Mesendoderm (in vitro differentiated cells): ENCODE data around the gene SMYD3.
"Not testable (repeated sequence)": the region's sequence is repeated elsewhere in the genome, so short reads cannot be mapped to it uniquely, and the experiment has no call there.

Experiments
- DNase-seq: peaks from one replicate; pipeline ENCODE4 v3.0.0; 2013
- H2AK5ac ChIP-seq: 2 replicates; pipeline ENCODE4 v1.6.1; 2013; ENCODE audit warnings: low read length, inconsistent platforms
- H2BK120ac ChIP-seq: 2 replicates; pipeline ENCODE4 v1.6.1; 2013; ENCODE audit warnings: low read depth, mild to moderate bottlenecking, low read length, moderate library complexity, mixed read lengths
- H2BK15ac ChIP-seq: replicated peaks from 2 replicates; pipeline ENCODE4 v1.6.1; 2013; ENCODE audit warnings: low read depth, mild to moderate bottlenecking, moderate library complexity
- H2BK5ac ChIP-seq: 2 replicates; pipeline ENCODE4 v1.6.1; 2013; ENCODE audit warnings: low read length, inconsistent platforms
- H3K18ac ChIP-seq: 2 replicates; pipeline ENCODE4 v1.6.1; 2013; ENCODE audit warnings: mild to moderate bottlenecking, low read length, mixed read lengths
- H3K23ac ChIP-seq: one replicate; pipeline ENCODE4 v1.6.1; 2013; ENCODE audit warnings: low read length
- H3K27ac ChIP-seq: 2 replicates; pipeline ENCODE4 v1.5.1; 2013; ENCODE audit warnings: low read depth, mild to moderate bottlenecking, inconsistent platforms, low read length, moderate library complexity
- H3K27me3 ChIP-seq: 2 replicates; pipeline ENCODE4 v1.6.1; 2013; ENCODE audit warnings: low read length, control low read depth, mild to moderate bottlenecking, inconsistent platforms; ENCODE audit not compliant: insufficient read depth, poor library complexity
- H3K36me3 ChIP-seq: 2 replicates; pipeline ENCODE4 v1.6.1; 2013; ENCODE audit warnings: low read length, inconsistent platforms; ENCODE audit not compliant: control insufficient read depth, insufficient read depth
- H3K4ac ChIP-seq: one replicate; pipeline ENCODE4 v1.6.1; 2013; ENCODE audit warnings: low read depth, mild to moderate bottlenecking, low read length, moderate library complexity
- H3K4me1 ChIP-seq: 2 replicates; pipeline ENCODE4 v1.6.1; 2013; ENCODE audit warnings: low read depth, low read length, inconsistent platforms; ENCODE audit not compliant: control insufficient read depth
- H3K4me2 ChIP-seq: 2 replicates; pipeline ENCODE4 v1.6.1; 2013; ENCODE audit warnings: low read length
- H3K4me3 ChIP-seq: 2 replicates; pipeline ENCODE4 v1.5.1; 2013; ENCODE audit warnings: mild to moderate bottlenecking, low read length
- H3K56ac ChIP-seq: one replicate; pipeline ENCODE4 v1.6.1; 2013; ENCODE audit warnings: low read length
- H3K79me1 ChIP-seq: 2 replicates; pipeline ENCODE4 v1.6.1; 2013; ENCODE audit warnings: low read length, inconsistent platforms
- H3K79me2 ChIP-seq: 2 replicates; pipeline ENCODE4 v1.6.1; 2013; ENCODE audit warnings: mild to moderate bottlenecking, low read length; ENCODE audit not compliant: control insufficient read depth, insufficient read depth
- H3K9ac ChIP-seq: 2 replicates; pipeline ENCODE4 v1.6.1; 2013; ENCODE audit warnings: low read length, inconsistent platforms
- H4K5ac ChIP-seq: one replicate; pipeline ENCODE4 v1.6.1; 2013; ENCODE audit warnings: low read length
- H4K8ac ChIP-seq: one replicate; pipeline ENCODE4 v1.6.1; 2013; ENCODE audit warnings: low read depth, mild to moderate bottlenecking, control low read depth, low read length, moderate library complexity
- WGBS: extraction: QIAGEN DNeasy Blood & Tissue Kit; methylation state at CpG from one replicate; pipeline ENCODE4 v1.1.7; 2013; ENCODE audit warnings: low lambda C conversion rate, missing lambda C conversion rate; ENCODE audit not compliant: insufficient coverage; ENCODE audit errors: extremely low coverage; 5-methylcytosine and 5-hydroxymethylcytosine counted together

Gene SMYD3

GRCh38 chr1:246364415-246364941 lies 142.6 kb downstream of the SMYD3 start:
- no peaks in the 10 kb centered on the region for H3K79me1 ChIP-seq
- H3K27me3 ChIP-seq, result no peaks in the 10 kb centered on the region
- H2BK5ac ChIP-seq, result no peak overlapping the region
- no peaks in the 10 kb centered on the region for H3K4me1 ChIP-seq
- WGBS, result no CpG with 5 or more reads among the region's 6 CpGs
- H3K9ac ChIP-seq, result no peak overlapping the region
- H2BK120ac ChIP-seq, result no peak overlapping the region
- no peak overlapping the region for H3K18ac ChIP-seq
- no peak overlapping the region for H3K56ac ChIP-seq
- H3K4me3 ChIP-seq, result no peak overlapping the region
- no peak overlapping the region for H2AK5ac ChIP-seq
- H2BK15ac ChIP-seq, result no peak overlapping the region
- no peak overlapping the region for H3K27ac ChIP-seq
- H3K4ac ChIP-seq, result no peak overlapping the region
- H4K8ac ChIP-seq, result no peak overlapping the region
- no peaks in the 10 kb centered on the region for H3K36me3 ChIP-seq
- no peak for DNase-seq
- H3K79me2 ChIP-seq, result no peaks in the 10 kb centered on the region
- no peak overlapping the region for H3K23ac ChIP-seq
- no peak overlapping the region for H4K5ac ChIP-seq
- H3K4me2 ChIP-seq, result no peak overlapping the region

- peak overlapping the region; percentile 82 for H3K27ac ChIP-seq
Measured at GRCh38 chr1:246357014-246357598, 150.0 kb downstream of the SMYD3 start.

GRCh38 chr1:246355411-246356230 lies 151.5 kb downstream of the SMYD3 start:
- Histone ChIP-seq H2BK120ac (peak overlapping the region; percentile 54), H4K8ac (no peak overlapping the region), H3K23ac (no peak overlapping the region), H3K27ac (peak overlapping the region; percentile 77), H3K27me3 (no peaks in the 10 kb centered on the region), H3K79me1 (no peaks in the 10 kb centered on the region), H4K5ac (no peak overlapping the region), H2AK5ac (no peak overlapping the region), H3K9ac (peak overlapping the region; percentile 27), H3K56ac (peak overlapping the region; percentile 67), H2BK5ac (peak overlapping the region; percentile 55), H3K36me3 (no peaks in the 10 kb centered on the region), H2BK15ac (no peak overlapping the region), H3K18ac (peak overlapping the region; percentile 55), H3K4me3 (no peak overlapping the region), H3K4me2 (no peak overlapping the region), H3K4ac (peak overlapping the region; percentile 85), H3K79me2 (no peaks in the 10 kb centered on the region), H3K4me1 (peaks cover 11% of the 10 kb centered on the region)
- no CpG with 5 or more reads among the region's 8 CpGs for WGBS
- peak; percentile 86 for DNase-seq

More at GRCh38 chr1:246357014-246357598, 150.0 kb downstream of the SMYD3 start:
- not testable (repeated sequence) for H3K4ac ChIP-seq, H3K36me3 ChIP-seq, H2BK15ac ChIP-seq, H3K9ac ChIP-seq, H3K56ac ChIP-seq, H3K79me2 ChIP-seq, H4K8ac ChIP-seq, H3K4me2 ChIP-seq, H2AK5ac ChIP-seq, H3K23ac ChIP-seq, H2BK120ac ChIP-seq, H3K79me1 ChIP-seq, H4K5ac ChIP-seq, H3K4me3 ChIP-seq, H3K27me3 ChIP-seq, H3K18ac ChIP-seq
- H3K4me1 ChIP-seq, result peaks cover 11% of the 10 kb centered on the region
- H2BK5ac ChIP-seq, result peak overlapping the region; percentile 52
- WGBS, result no CpG with 5 or more reads among the region's 3 CpGs
- peak; percentile 98 for DNase-seq

- Histone ChIP-seq H4K8ac (no peak overlapping the region), H3K4me2 (no peak overlapping the region), H3K4ac (no peak overlapping the region), H3K79me2 (no peaks in the 10 kb centered on the region), H3K56ac (no peak overlapping the region), H2BK120ac (no peak overlapping the region), H3K18ac (no peak overlapping the region), H3K27ac (no peak overlapping the region), H3K4me1 (peaks cover 11% of the 10 kb centered on the region), H3K27me3 (no peaks in the 10 kb centered on the region), H2BK5ac (no peak overlapping the region), H3K23ac (no peak overlapping the region), H3K4me3 (no peak overlapping the region), H3K9ac (no peak overlapping the region), H2AK5ac (no peak overlapping the region), H2BK15ac (no peak overlapping the region), H3K36me3 (no peaks in the 10 kb centered on the region), H4K5ac (no peak overlapping the region), H3K79me1 (no peaks in the 10 kb centered on the region)
- no peak for DNase-seq
- no CpG with 5 or more reads among the region's 5 CpGs for WGBS
Measured at GRCh38 chr1:246351721-246352120, 155.4 kb downstream of the SMYD3 start.

- Histone ChIP-seq H3K27ac (no peak overlapping the region), H3K4me3 (no peak overlapping the region), H3K4me2 (no peak overlapping the region), H2BK120ac (no peak overlapping the region), H3K27me3 (no peaks in the 10 kb centered on the region), H3K9ac (no peak overlapping the region), H3K56ac (no peak overlapping the region), H3K18ac (no peak overlapping the region), H3K23ac (no peak overlapping the region), H2BK15ac (no peak overlapping the region), H3K4me1 (peaks cover 7% of the 10 kb centered on the region), H4K8ac (no peak overlapping the region), H2AK5ac (no peak overlapping the region), H3K79me2 (no peaks in the 10 kb centered on the region), H3K79me1 (no peaks in the 10 kb centered on the region), H3K4ac (no peak overlapping the region), H3K36me3 (no peaks in the 10 kb centered on the region), H4K5ac (no peak overlapping the region), H2BK5ac (no peak overlapping the region)
- WGBS, result no CpG with 5 or more reads among the region's 6 CpGs
- no peak for DNase-seq
Measured at GRCh38 chr1:246350745-246351144, 156.3 kb downstream of the SMYD3 start.
